ENCODE measurements around the gene LRFN2. TPM values are rescaled to one million over a fixed set of nuclear protein-coding genes. Genes with fewer than 3 reads are reported as not detected.

The LRFN2 gene
- total and polyA plus RNA-seq, 12 donors: not detected

- no peaks in the 10 kb centered on the region for H3K9me3 ChIP-seq
- H3K4me3 ChIP-seq: no peak overlapping the region
- no peaks in the 10 kb centered on the region for H3K4me1 ChIP-seq
- DNase-seq (no peak), ATAC-seq (no peak)
- intact Hi-C loops (cut with DNase I): no loop called here
- H3K27me3 ChIP-seq: peaks cover 0 to 47% (median 16%) of the 10 kb centered on the region in 7 donors
- no peaks in the 10 kb centered on the region for H3K36me3 ChIP-seq
- no peak overlapping the region for H3K27ac ChIP-seq
- TF ChIP-seq, protein P1, sequence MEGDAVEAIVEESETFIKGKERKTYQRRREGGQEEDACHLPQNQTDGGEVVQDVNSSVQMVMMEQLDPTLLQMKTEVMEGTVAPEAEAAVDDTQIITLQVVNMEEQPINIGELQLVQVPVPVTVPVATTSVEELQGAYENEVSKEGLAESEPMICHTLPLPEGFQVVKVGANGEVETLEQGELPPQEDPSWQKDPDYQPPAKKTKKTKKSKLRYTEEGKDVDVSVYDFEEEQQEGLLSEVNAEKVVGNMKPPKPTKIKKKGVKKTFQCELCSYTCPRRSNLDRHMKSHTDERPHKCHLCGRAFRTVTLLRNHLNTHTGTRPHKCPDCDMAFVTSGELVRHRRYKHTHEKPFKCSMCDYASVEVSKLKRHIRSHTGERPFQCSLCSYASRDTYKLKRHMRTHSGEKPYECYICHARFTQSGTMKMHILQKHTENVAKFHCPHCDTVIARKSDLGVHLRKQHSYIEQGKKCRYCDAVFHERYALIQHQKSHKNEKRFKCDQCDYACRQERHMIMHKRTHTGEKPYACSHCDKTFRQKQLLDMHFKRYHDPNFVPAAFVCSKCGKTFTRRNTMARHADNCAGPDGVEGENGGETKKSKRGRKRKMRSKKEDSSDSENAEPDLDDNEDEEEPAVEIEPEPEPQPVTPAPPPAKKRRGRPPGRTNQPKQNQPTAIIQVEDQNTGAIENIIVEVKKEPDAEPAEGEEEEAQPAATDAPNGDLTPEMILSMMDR (IDR thresholded peaks at IDR 0.05): no peak
- WGBS, 2 donors: 56 to 64% methylated on average over 3 of the region's 3 CpGs
Observed at GRCh38 chr6:40558102-40558501, 29.1 kb downstream of the LRFN2 start.

DNA sequence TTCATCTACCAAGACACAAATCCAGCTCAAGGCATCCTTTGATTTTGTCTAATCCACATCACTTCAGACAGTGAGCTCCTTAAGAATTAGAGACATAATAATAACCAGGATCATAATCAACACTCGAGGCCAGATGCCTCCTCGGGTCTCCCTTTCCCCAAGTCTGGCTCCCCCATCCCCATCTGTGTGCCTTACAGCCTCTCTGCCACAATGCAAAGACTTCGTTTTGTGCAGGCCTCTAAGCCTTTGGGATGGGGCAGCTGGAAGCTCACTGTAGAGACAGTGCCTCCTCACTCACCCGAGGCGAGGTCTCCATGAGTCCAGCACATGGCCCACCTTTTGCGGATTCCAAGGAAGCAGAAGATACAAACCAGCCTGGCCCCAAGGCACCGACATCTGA lies 30.3 kb downstream of the LRFN2 start:
- Histone ChIP-seq H3K27me3 (peaks cover 0 to 39% (median 16%) of the 10 kb centered on the region in 7 donors), H3K27ac (no peak overlapping the region), H3K9me3 (no peaks in the 10 kb centered on the region), H3K4me3 (no peak overlapping the region), H3K36me3 (no peaks in the 10 kb centered on the region), H3K4me1 (no peaks in the 10 kb centered on the region)
- WGBS, 2 donors: 86 to 90% methylated on average over 7 of the region's 7 CpGs
- intact Hi-C loops (cut with DNase I): no loop called here
- no peak for ATAC-seq
- DNase-seq: no peak
- TF ChIP-seq, protein P1 (IDR thresholded peaks at IDR 0.05): no peak

DNA sequence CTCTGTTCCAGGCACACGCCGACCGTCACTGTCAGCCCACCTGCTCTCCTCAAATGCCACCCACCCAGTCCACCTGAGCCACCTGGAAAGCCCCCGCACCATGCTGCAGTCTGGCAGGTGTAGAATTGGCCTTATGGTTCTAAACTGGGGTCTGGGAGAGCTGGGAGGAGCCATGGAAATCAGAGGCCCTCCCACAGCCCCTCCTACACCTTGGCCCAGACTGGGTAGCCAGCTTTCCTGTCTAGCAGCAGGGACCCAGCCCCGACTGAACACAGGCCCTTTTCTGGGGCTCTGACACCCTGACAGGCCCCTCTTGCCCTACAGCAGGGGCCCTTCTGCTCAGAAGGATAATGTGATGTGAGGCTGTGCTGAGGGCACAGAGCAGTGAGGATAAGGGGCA lies 31.1 kb downstream of the LRFN2 start:
- TF ChIP-seq, protein P1 (IDR thresholded peaks at IDR 0.05): no peak
- WGBS, 2 donors: 39 to 80% methylated on average over 5 of the region's 5 CpGs

DNA sequence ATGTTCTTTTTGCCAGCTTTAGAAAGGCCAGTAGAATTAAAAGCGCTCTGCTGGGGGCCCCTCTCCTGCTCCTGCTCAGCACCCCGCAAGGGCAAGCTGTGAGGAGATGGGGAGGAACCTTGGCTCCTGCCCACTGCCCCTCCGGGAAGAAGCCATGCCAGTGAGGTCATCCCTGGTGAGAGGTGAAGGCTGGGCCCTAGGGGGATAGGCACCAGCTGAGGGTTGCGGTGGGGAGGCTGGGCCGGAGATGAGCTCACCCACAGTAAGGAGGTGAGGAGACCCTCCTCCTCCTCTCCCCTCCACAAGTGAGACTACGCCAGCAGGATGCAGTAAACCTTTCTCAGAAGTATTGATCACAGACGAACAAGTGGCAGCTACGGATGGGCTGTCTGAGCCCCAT lies 32.1 kb downstream of the LRFN2 start:
- Histone ChIP-seq H3K4me3 (no peak overlapping the region), H3K36me3 (no peaks in the 10 kb centered on the region), H3K27me3 (peaks cover 0 to 34% (median 15%) of the 10 kb centered on the region in 7 donors), H3K27ac (no peak overlapping the region), H3K9me3 (no peaks in the 10 kb centered on the region), H3K4me1 (no peaks in the 10 kb centered on the region)
- intact Hi-C loops (cut with DNase I): no loop called here
- WGBS, 2 donors: 75% methylated on average over 8 of the region's 8 CpGs
- no peak for DNase-seq
- no peak for ATAC-seq
- TF ChIP-seq, protein P1 (IDR thresholded peaks at IDR 0.05): no peak

More for the DNA sequence above, 31.1 kb downstream of the LRFN2 start:
- no peak overlapping the region for H3K4me3 ChIP-seq
- no peaks in the 10 kb centered on the region for H3K9me3 ChIP-seq
- ATAC-seq (no peak), DNase-seq (no peak)
- H3K4me1 ChIP-seq: no peaks in the 10 kb centered on the region
- no peaks in the 10 kb centered on the region for H3K36me3 ChIP-seq
- no peak overlapping the region for H3K27ac ChIP-seq
- peaks cover 0 to 34% (median 15%) of the 10 kb centered on the region in 7 donors for H3K27me3 ChIP-seq
- intact Hi-C loops (cut with DNase I): no loop called here

All from heart right ventricle (tissue), 16 donors.